Stimulated activated memory B cell treated with anti-CD40 and anti-IgM and Interleukin-4, amounts not matched to agents 10 μg/mL and 1 μg/mL and 100 μg/mL, for 72 hours (primary cell): Measurements from ENCODE around the gene TTC9.
A peak's percentile ranks its signal among the peaks of the same experiment; 100 is the strongest.

Source experiments
- ATAC-seq: fragments of 150-1000 bp; cut with Tn5 transposase; 2 replicates; pipeline ENCODE4 v1.10.0; 2021
- H3K27ac Mint-ChIP-seq: one replicate; pipeline ENCODE4 v1.8.0; 2022; ENCODE audit warnings: mild to moderate bottlenecking, mixed read lengths
- H3K27me3 Mint-ChIP-seq: one replicate; pipeline ENCODE4 v1.8.0; 2022; ENCODE audit warnings: mixed read lengths
- H3K36me3 Mint-ChIP-seq: one replicate; pipeline ENCODE4 v1.8.0; 2022; ENCODE audit warnings: mixed read lengths
- H3K4me1 Mint-ChIP-seq: one replicate; pipeline ENCODE4 v1.8.0; 2022; ENCODE audit warnings: mixed read lengths
- H3K4me3 Mint-ChIP-seq: one replicate; pipeline ENCODE4 v1.8.0; 2022; ENCODE audit warnings: mild to moderate bottlenecking, moderate library complexity, mixed read lengths
- H3K9me3 Mint-ChIP-seq: one replicate; pipeline ENCODE4 v1.8.0; 2022; ENCODE audit warnings: mixed read lengths

The TTC9 gene

GRCh38 chr14:70713096-70713495 is 71.4 kb downstream of the TTC9 start:
- no peaks in the 10 kb centered on the region for H3K27me3 Mint-ChIP-seq
- H3K27ac Mint-ChIP-seq = peak overlapping the region; percentile 46
- no peak overlapping the region for H3K4me3 Mint-ChIP-seq
- H3K4me1 Mint-ChIP-seq = peaks cover 25% of the 10 kb centered on the region
- H3K36me3 Mint-ChIP-seq = no peaks in the 10 kb centered on the region
- no peaks in the 10 kb centered on the region for H3K9me3 Mint-ChIP-seq
- ATAC-seq = no peak

GRCh38 chr14:70713511-70713916 is 71.8 kb downstream of the TTC9 start:
- H3K4me1 Mint-ChIP-seq = peaks cover 25% of the 10 kb centered on the region
- no peaks in the 10 kb centered on the region for H3K36me3 Mint-ChIP-seq
- no peak for ATAC-seq
- H3K27me3 Mint-ChIP-seq = no peaks in the 10 kb centered on the region
- peak overlapping the region; percentile 46 for H3K27ac Mint-ChIP-seq
- H3K4me3 Mint-ChIP-seq = no peak overlapping the region
- no peaks in the 10 kb centered on the region for H3K9me3 Mint-ChIP-seq

GRCh38 chr14:70714055-70714550 is 72.4 kb downstream of the TTC9 start:
- no peaks in the 10 kb centered on the region for H3K9me3 Mint-ChIP-seq
- H3K27me3 Mint-ChIP-seq = no peaks in the 10 kb centered on the region
- H3K27ac Mint-ChIP-seq = peak overlapping the region; percentile 46
- H3K4me1 Mint-ChIP-seq = peaks cover 25% of the 10 kb centered on the region
- no peak for ATAC-seq
- H3K36me3 Mint-ChIP-seq = no peaks in the 10 kb centered on the region
- H3K4me3 Mint-ChIP-seq = no peak overlapping the region

GRCh38 chr14:70716483-70716882 is 74.8 kb downstream of the TTC9 start:
- Mint-ChIP-seq H3K27me3 (no peaks in the 10 kb centered on the region), H3K36me3 (no peaks in the 10 kb centered on the region), H3K27ac (no peak overlapping the region), H3K4me3 (no peak overlapping the region), H3K9me3 (no peaks in the 10 kb centered on the region), H3K4me1 (peaks cover 11% of the 10 kb centered on the region)
- ATAC-seq = no peak

GRCh38 chr14:70716958-70717357 is 75.2 kb downstream of the TTC9 start:
- Mint-ChIP-seq H3K9me3 (no peaks in the 10 kb centered on the region), H3K36me3 (no peaks in the 10 kb centered on the region), H3K4me3 (no peak overlapping the region), H3K4me1 (peaks cover 7% of the 10 kb centered on the region), H3K27me3 (no peaks in the 10 kb centered on the region), H3K27ac (no peak overlapping the region)
- no peak for ATAC-seq

- H3K4me3 Mint-ChIP-seq = no peak overlapping the region
- H3K4me1 Mint-ChIP-seq = peaks cover 7% of the 10 kb centered on the region
- H3K27me3 Mint-ChIP-seq = no peaks in the 10 kb centered on the region
- H3K36me3 Mint-ChIP-seq = no peaks in the 10 kb centered on the region
- no peaks in the 10 kb centered on the region for H3K9me3 Mint-ChIP-seq
- no peak for ATAC-seq
- no peak overlapping the region for H3K27ac Mint-ChIP-seq
Measured at GRCh38 chr14:70718383-70719118, 76.8 kb downstream of the TTC9 start.

GRCh38 chr14:70721542-70721941 is 79.8 kb downstream of the TTC9 start:
- Mint-ChIP-seq H3K4me3 (no peak overlapping the region), H3K27ac (no peak overlapping the region), H3K9me3 (no peaks in the 10 kb centered on the region), H3K27me3 (no peaks in the 10 kb centered on the region), H3K4me1 (peaks cover 8% of the 10 kb centered on the region), H3K36me3 (no peaks in the 10 kb centered on the region)
- ATAC-seq = no peak

- no peak overlapping the region for H3K4me3 Mint-ChIP-seq
- H3K27ac Mint-ChIP-seq = peak overlapping the region; percentile 20
- no peak for ATAC-seq
- H3K36me3 Mint-ChIP-seq = no peaks in the 10 kb centered on the region
- no peaks in the 10 kb centered on the region for H3K9me3 Mint-ChIP-seq
- H3K4me1 Mint-ChIP-seq = peaks cover 17% of the 10 kb centered on the region
- no peaks in the 10 kb centered on the region for H3K27me3 Mint-ChIP-seq
Measured at GRCh38 chr14:70722418-70722817, 80.7 kb downstream of the TTC9 start.

GRCh38 chr14:70723276-70723675 is 81.6 kb downstream of the TTC9 start:
- Mint-ChIP-seq H3K27ac (peak overlapping the region; percentile 20), H3K36me3 (peaks cover 2% of the 10 kb centered on the region), H3K9me3 (no peaks in the 10 kb centered on the region), H3K4me1 (peaks cover 20% of the 10 kb centered on the region), H3K27me3 (no peaks in the 10 kb centered on the region), H3K4me3 (no peak overlapping the region)
- ATAC-seq = no peak

- no peak overlapping the region for H3K27ac Mint-ChIP-seq
- peaks cover 11% of the 10 kb centered on the region for H3K36me3 Mint-ChIP-seq
- no peaks in the 10 kb centered on the region for H3K9me3 Mint-ChIP-seq
- H3K4me1 Mint-ChIP-seq = peaks cover 20% of the 10 kb centered on the region
- no peaks in the 10 kb centered on the region for H3K27me3 Mint-ChIP-seq
- H3K4me3 Mint-ChIP-seq = no peak overlapping the region
- no peak for ATAC-seq
Measured at GRCh38 chr14:70724110-70724509, 82.4 kb downstream of the TTC9 start.

- Mint-ChIP-seq H3K27me3 (no peaks in the 10 kb centered on the region), H3K9me3 (no peaks in the 10 kb centered on the region), H3K4me1 (peaks cover 20% of the 10 kb centered on the region), H3K4me3 (no peak overlapping the region), H3K27ac (no peak overlapping the region), H3K36me3 (peaks cover 18% of the 10 kb centered on the region)
- no peak for ATAC-seq
Measured at GRCh38 chr14:70724944-70725343, 83.2 kb downstream of the TTC9 start.
